RWPE2 (cell line): ENCODE data around the gene FAM50B.

Experiments
- ATAC-seq: fragments of 200-7000 bp; cut with Tn5 transposase; 3 replicates; pipeline ENCODE4 v1.9.1; 2021; ENCODE audit warnings: low read depth
- DNase-seq: peaks from one replicate; pipeline ENCODE4 v3.0.0-alpha.2; 2020; ENCODE audit warnings: low spot score
- H3K27ac ChIP-seq: fragments of 450-650 bp; 2 replicates; pipeline ENCODE4 v1.5.1; 2017; ENCODE audit warnings: mild to moderate bottlenecking; ENCODE audit not compliant: poor library complexity, severe bottlenecking
- H3K27me3 ChIP-seq: fragments of 250-450 bp; sonication (Bioruptor Pico); 2 replicates; pipeline ENCODE4 v1.5.1; 2021; ENCODE audit warnings: mild to moderate bottlenecking, moderate library complexity; ENCODE audit not compliant: insufficient read depth, poor library complexity, severe bottlenecking
- H3K36me3 ChIP-seq: fragments of 250-450 bp; sonication (Bioruptor Pico); 2 replicates; pipeline ENCODE4 v1.5.1; 2020; ENCODE audit warnings: low read depth, mild to moderate bottlenecking, moderate library complexity
- H3K4me1 ChIP-seq: fragments of 250-450 bp; sonication (Bioruptor Pico); 2 replicates; pipeline ENCODE4 v1.5.1; 2021; ENCODE audit warnings: mild to moderate bottlenecking, moderate library complexity; ENCODE audit not compliant: insufficient read depth, poor library complexity, severe bottlenecking
- H3K4me3 ChIP-seq: fragments of 250-450 bp; sonication (Bioruptor Pico); 2 replicates; pipeline ENCODE4 v1.5.1; 2021; ENCODE audit warnings: mild to moderate bottlenecking, moderate library complexity; ENCODE audit not compliant: severe bottlenecking
- H3K9me3 ChIP-seq: fragments of 250-450 bp; sonication (Bioruptor Pico); 2 replicates; pipeline ENCODE4 v1.5.1; 2021; ENCODE audit warnings: mild to moderate bottlenecking, moderate library complexity; ENCODE audit not compliant: severe bottlenecking
- TF ChIP-seq, protein P1 (sequence below): fragments of 450-650 bp; IDR thresholded peaks from one replicate; pipeline ENCODE4 v1.5.1; 2017; ENCODE audit warnings: mild to moderate bottlenecking, moderate library complexity; ENCODE audit not compliant: poor library complexity, severe bottlenecking

The FAM50B gene

GRCh38 chr6:3878048-3878666, 29.0 kb downstream of the FAM50B start:
- H3K4me1 ChIP-seq = no peaks in the 10 kb centered on the region
- no peak overlapping the region for H3K4me3 ChIP-seq
- DNase-seq = no peak
- ATAC-seq = no peak
- TF ChIP-seq, protein P1, sequence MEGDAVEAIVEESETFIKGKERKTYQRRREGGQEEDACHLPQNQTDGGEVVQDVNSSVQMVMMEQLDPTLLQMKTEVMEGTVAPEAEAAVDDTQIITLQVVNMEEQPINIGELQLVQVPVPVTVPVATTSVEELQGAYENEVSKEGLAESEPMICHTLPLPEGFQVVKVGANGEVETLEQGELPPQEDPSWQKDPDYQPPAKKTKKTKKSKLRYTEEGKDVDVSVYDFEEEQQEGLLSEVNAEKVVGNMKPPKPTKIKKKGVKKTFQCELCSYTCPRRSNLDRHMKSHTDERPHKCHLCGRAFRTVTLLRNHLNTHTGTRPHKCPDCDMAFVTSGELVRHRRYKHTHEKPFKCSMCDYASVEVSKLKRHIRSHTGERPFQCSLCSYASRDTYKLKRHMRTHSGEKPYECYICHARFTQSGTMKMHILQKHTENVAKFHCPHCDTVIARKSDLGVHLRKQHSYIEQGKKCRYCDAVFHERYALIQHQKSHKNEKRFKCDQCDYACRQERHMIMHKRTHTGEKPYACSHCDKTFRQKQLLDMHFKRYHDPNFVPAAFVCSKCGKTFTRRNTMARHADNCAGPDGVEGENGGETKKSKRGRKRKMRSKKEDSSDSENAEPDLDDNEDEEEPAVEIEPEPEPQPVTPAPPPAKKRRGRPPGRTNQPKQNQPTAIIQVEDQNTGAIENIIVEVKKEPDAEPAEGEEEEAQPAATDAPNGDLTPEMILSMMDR = no peak
- H3K36me3 ChIP-seq = no peaks in the 10 kb centered on the region
- no peaks in the 10 kb centered on the region for H3K27me3 ChIP-seq
- H3K27ac ChIP-seq = no peak overlapping the region
- no peaks in the 10 kb centered on the region for H3K9me3 ChIP-seq

GRCh38 chr6:3879194-3879952, 30.2 kb downstream of the FAM50B start:
- H3K36me3 ChIP-seq = no peaks in the 10 kb centered on the region
- no peak overlapping the region for H3K4me3 ChIP-seq
- H3K27me3 ChIP-seq = no peaks in the 10 kb centered on the region
- no peak overlapping the region for H3K27ac ChIP-seq
- no peaks in the 10 kb centered on the region for H3K9me3 ChIP-seq
- H3K4me1 ChIP-seq = no peaks in the 10 kb centered on the region
- no peak for ATAC-seq
- no peak for DNase-seq
- TF ChIP-seq, protein P1 = no peak

DNA sequence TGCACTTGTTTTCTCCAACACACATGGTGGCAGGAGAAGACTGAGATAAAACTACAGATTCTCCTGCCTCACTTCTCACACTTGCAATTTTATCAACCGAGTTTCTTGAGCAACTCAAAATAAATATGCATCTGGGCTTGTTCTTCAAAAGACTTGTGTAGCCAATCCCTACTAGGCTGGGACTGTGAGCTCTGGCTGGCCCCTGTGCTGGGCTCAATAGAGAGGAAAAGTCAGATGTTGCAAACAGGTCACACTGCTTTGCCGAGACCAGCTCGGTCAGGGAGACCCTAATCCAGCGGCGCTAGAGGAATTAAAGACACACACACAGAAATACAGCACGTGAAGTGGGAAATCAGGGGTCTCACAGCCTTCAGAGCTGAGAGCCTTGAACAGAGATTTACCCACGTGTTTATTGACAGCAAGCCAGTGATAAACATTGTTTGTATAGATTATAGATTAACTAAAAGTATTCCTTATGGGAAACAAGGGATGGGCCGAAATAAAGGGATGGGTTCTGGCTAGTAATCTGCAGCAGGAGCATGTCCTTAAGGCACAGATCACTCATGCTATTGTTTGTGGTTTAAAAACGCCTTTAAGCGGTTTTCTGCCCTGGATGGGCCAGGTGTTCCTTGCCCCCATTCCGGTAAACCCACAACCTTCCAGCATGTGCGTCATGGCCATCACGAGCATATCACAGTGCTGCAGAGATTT, 32.7 kb downstream of the FAM50B start:
- TF ChIP-seq, protein P1 = no peak
- Histone ChIP-seq H3K27ac (no peak overlapping the region), H3K9me3 (no peaks in the 10 kb centered on the region), H3K4me3 (no peak overlapping the region), H3K27me3 (no peaks in the 10 kb centered on the region), H3K4me1 (no peaks in the 10 kb centered on the region), H3K36me3 (no peaks in the 10 kb centered on the region)
- DNase-seq = no peak
- ATAC-seq = no peak

DNA sequence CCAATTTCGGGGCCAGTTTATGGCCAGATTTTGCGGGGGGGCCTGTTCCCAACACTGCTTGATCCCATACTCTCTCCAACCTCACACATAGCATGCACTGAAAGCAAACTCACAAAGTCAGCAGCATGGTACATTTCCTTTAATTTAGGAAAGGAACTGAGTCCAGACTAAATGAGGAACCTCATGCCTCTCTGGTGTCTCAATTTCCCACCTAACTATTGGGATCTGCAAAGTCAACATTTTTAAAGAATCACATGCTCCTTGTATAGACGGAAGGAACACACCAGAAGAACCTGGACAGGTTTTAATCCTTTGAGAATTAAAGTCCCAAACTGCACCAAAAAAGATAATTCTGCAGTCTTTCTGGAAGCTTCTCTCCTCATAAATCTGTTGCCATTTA, 33.3 kb downstream of the FAM50B start:
- DNase-seq (no peak), ATAC-seq (no peak)
- Histone ChIP-seq H3K36me3 (no peaks in the 10 kb centered on the region), H3K9me3 (no peaks in the 10 kb centered on the region), H3K4me3 (no peak overlapping the region), H3K27me3 (no peaks in the 10 kb centered on the region), H3K27ac (no peak overlapping the region), H3K4me1 (no peaks in the 10 kb centered on the region)
- TF ChIP-seq, protein P1 = no peak
